ENCODE measurements around the gene SF3B3. TPM values are rescaled to one million over a fixed set of nuclear protein-coding genes. Genes with fewer than 3 reads are reported as not detected.

Gene SF3B3
- total RNA-seq, 1 experiment from 2014 or later = 253 TPM

DNA sequence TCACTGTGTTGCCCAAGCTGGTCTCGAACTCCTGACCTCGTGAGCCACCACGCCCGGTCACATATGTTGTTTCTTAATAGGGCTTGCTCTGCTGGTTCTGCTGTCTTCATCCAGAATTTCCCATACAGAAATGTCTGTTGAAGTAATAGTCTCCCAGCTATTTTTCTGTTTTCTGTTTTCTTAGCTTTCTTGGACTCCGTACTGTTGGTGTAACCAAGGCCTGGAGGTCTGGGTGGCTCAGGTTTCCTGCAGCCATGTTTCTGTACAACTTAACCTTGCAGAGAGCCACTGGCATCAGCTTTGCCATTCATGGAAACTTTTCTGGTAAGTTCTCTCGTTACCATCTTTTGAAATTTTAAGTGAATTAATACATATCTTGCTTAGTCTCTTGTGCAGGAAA is 2.8 kb downstream of the SF3B3 start:
- DNase-seq (ENCODE audit: low read depth, low spot score) = no peak
- no peak for ATAC-seq
- no TSS peak for BruUV-seq (replicated peaks)
- ChIA-PET POLR2A (no interaction called here), CTCF (no interaction called here)
- TF ChIP-seq POLR2AphosphoS5 (IDR thresholded peaks at IDR 0.05; ENCODE audit: low read depth, low read length) = no peak
- TF ChIP-seq, protein P1, sequence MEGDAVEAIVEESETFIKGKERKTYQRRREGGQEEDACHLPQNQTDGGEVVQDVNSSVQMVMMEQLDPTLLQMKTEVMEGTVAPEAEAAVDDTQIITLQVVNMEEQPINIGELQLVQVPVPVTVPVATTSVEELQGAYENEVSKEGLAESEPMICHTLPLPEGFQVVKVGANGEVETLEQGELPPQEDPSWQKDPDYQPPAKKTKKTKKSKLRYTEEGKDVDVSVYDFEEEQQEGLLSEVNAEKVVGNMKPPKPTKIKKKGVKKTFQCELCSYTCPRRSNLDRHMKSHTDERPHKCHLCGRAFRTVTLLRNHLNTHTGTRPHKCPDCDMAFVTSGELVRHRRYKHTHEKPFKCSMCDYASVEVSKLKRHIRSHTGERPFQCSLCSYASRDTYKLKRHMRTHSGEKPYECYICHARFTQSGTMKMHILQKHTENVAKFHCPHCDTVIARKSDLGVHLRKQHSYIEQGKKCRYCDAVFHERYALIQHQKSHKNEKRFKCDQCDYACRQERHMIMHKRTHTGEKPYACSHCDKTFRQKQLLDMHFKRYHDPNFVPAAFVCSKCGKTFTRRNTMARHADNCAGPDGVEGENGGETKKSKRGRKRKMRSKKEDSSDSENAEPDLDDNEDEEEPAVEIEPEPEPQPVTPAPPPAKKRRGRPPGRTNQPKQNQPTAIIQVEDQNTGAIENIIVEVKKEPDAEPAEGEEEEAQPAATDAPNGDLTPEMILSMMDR (IDR thresholded peaks at IDR 0.05) = no peak
- TF ChIP-seq, protein P2, sequence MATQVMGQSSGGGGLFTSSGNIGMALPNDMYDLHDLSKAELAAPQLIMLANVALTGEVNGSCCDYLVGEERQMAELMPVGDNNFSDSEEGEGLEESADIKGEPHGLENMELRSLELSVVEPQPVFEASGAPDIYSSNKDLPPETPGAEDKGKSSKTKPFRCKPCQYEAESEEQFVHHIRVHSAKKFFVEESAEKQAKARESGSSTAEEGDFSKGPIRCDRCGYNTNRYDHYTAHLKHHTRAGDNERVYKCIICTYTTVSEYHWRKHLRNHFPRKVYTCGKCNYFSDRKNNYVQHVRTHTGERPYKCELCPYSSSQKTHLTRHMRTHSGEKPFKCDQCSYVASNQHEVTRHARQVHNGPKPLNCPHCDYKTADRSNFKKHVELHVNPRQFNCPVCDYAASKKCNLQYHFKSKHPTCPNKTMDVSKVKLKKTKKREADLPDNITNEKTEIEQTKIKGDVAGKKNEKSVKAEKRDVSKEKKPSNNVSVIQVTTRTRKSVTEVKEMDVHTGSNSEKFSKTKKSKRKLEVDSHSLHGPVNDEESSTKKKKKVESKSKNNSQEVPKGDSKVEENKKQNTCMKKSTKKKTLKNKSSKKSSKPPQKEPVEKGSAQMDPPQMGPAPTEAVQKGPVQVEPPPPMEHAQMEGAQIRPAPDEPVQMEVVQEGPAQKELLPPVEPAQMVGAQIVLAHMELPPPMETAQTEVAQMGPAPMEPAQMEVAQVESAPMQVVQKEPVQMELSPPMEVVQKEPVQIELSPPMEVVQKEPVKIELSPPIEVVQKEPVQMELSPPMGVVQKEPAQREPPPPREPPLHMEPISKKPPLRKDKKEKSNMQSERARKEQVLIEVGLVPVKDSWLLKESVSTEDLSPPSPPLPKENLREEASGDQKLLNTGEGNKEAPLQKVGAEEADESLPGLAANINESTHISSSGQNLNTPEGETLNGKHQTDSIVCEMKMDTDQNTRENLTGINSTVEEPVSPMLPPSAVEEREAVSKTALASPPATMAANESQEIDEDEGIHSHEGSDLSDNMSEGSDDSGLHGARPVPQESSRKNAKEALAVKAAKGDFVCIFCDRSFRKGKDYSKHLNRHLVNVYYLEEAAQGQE (IDR thresholded peaks at IDR 0.05; ENCODE audit: insufficient read depth in 1 of 2, low read depth in 2 of 2, low read length in 1 of 2) = no peak
- no peak for TF ChIP-seq TCF7L2 (IDR thresholded peaks at IDR 0.05; ENCODE audit: low read depth, low read length)
- TF ChIP-seq SIN3A (IDR thresholded peaks at IDR 0.05; ENCODE audit: borderline replicate concordance, insufficient read depth, low read depth, low read length) = no peak
- intact Hi-C loops (cut with micrococcal nuclease; ENCODE audit: unreplicated experiment) (no loop called here), in situ Hi-C loops (cut with HindIII; ENCODE audit: low pct_unique_long_range_greater_than_20kb, low sequenced_read_pairs) (no loop called here)
- H3K4me1 ChIP-seq (ENCODE audit: control insufficient read depth, insufficient read depth, low read length) = peaks cover 15% of the 10 kb centered on the region
- H3K4me3 ChIP-seq (ENCODE audit: low read depth in 2 of 2, low read length in 2 of 2) = peak overlapping the region; percentile 29 to 30
- H3K27ac ChIP-seq (ENCODE audit: low read length) = no peak overlapping the region
- H3K27me3 ChIP-seq (ENCODE audit: control insufficient read depth, insufficient read depth, low read length) = no peaks in the 10 kb centered on the region
- H3K36me3 ChIP-seq (ENCODE audit: control insufficient read depth, insufficient read depth, low read length) = peaks cover 20% of the 10 kb centered on the region
- H3K9me3 ChIP-seq (ENCODE audit: control insufficient read depth, insufficient read depth, low read depth, low read length) = no peaks in the 10 kb centered on the region

DNA sequence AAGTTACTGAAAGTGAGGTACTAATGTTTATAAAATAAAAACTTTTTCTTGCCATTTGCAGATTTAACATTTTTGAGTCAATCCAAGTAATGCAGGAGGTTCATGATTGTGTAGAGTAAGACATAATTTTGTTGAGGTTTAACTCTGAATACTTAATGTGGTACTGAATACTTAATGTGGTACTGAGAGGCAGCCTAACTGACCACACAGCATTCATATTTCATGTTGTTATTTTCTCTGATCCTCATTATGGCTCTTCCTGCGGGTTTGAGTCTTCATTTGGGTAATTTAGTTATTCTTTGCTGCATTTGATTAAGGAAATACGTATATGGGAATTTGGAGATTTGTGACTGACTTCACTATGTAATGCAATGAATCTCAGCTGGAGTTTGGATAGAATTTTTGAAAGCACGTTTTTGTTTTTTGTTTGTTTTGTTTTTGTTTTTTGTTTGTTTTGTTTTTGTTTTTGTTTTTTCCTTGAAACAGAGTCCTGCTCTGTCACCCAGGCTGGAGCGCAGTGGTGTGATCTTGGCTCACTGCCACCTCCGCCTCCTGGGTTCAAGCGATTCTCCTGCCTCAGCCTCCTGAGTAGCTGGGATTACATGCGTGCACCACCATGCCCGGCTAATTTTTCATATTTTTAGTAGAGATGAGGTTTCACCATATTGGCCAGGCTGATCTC is 3.8 kb downstream of the SF3B3 start:
- Histone ChIP-seq H3K9me3 (ENCODE audit: control insufficient read depth, insufficient read depth, low read depth, low read length) (no peaks in the 10 kb centered on the region), H3K4me1 (ENCODE audit: control insufficient read depth, insufficient read depth, low read length) (peaks cover 12% of the 10 kb centered on the region), H3K4me3 (ENCODE audit: low read depth in 2 of 2, low read length in 2 of 2) (peak overlapping the region; percentile 11 to 29; a peak in 3 of 4 replicates), H3K27me3 (ENCODE audit: control insufficient read depth, insufficient read depth, low read length) (no peaks in the 10 kb centered on the region), H3K36me3 (ENCODE audit: control insufficient read depth, insufficient read depth, low read length) (peaks cover 26% of the 10 kb centered on the region), H3K27ac (ENCODE audit: low read length) (no peak overlapping the region)
- no peak for ATAC-seq
- no peak for TF ChIP-seq POLR2AphosphoS5 (IDR thresholded peaks at IDR 0.05; ENCODE audit: low read depth, low read length)
- TF ChIP-seq SIN3A (IDR thresholded peaks at IDR 0.05; ENCODE audit: borderline replicate concordance, insufficient read depth, low read depth, low read length) = no peak
- TF ChIP-seq, protein P1 (IDR thresholded peaks at IDR 0.05) = no peak
- POLR2A ChIA-PET = no interaction called here
- intact Hi-C loops (cut with micrococcal nuclease; ENCODE audit: unreplicated experiment) (no loop called here), in situ Hi-C loops (cut with HindIII; ENCODE audit: low pct_unique_long_range_greater_than_20kb, low sequenced_read_pairs) (no loop called here)
- TSS peak; percentile 12 for BruUV-seq (replicated peaks)
- CTCF ChIA-PET = no interaction called here
- no peak for DNase-seq (ENCODE audit: low read depth, low spot score)
